ENCODE results near the gene GORASP1.

Gene GORASP1

GRCh38 chr3:39107388-39108199 lies at the start of gene GORASP1, which contains the start of gene TTC21A:
Gene GORASP1 (minus strand): TSS chr3:39107627. CDS start chr3:39107541, 86 bp downstream.
Gene TTC21A (plus strand): TSS chr3:39107680. CDS start chr3:39107838, 158 bp downstream.
- peak; percentile 88 for DNase-seq (ENCODE audit: low read depth)

GRCh38 chr3:39156421-39156820 lies 49.0 kb upstream of the GORASP1 start:
- DNase-seq (ENCODE audit: low read depth) = no peak

GRCh38 chr3:39154280-39155021 lies 47.0 kb upstream of the GORASP1 start:
- no peak for DNase-seq (ENCODE audit: low read depth)

GRCh38 chr3:39153977-39154279 lies 46.5 kb upstream of the GORASP1 start:
- no peak for DNase-seq (ENCODE audit: low read depth)

GRCh38 chr3:39150803-39151631 lies 43.6 kb upstream of the GORASP1 start:
- peak; percentile 91 for DNase-seq (ENCODE audit: low read depth)

- no peak for DNase-seq (ENCODE audit: low read depth)
These were observed 42.8 kb upstream of the GORASP1 start for GRCh38 chr3:39150148-39150802.

- no peak for DNase-seq (ENCODE audit: low read depth)
These were observed 42.2 kb upstream of the GORASP1 start for GRCh38 chr3:39149498-39150147.

GRCh38 chr3:39149059-39149455 lies 41.6 kb upstream of the GORASP1 start:
- DNase-seq (ENCODE audit: low read depth) = no peak

- no peak for DNase-seq (ENCODE audit: low read depth)
These were observed 41.1 kb upstream of the GORASP1 start for GRCh38 chr3:39148435-39149058.

- no peak for DNase-seq (ENCODE audit: low read depth)
These were observed 40.4 kb upstream of the GORASP1 start for GRCh38 chr3:39147711-39148434.

- peak; percentile 93 for DNase-seq (ENCODE audit: low read depth)
These were observed 39.5 kb upstream of the GORASP1 start for GRCh38 chr3:39146611-39147591.

- DNase-seq (ENCODE audit: low read depth) = no peak
These were observed 38.7 kb upstream of the GORASP1 start for GRCh38 chr3:39146083-39146501.

GRCh38 chr3:39144748-39145380 lies 37.4 kb upstream of the GORASP1 start:
- no peak for DNase-seq (ENCODE audit: low read depth)

GRCh38 chr3:39144095-39144747 lies 36.8 kb upstream of the GORASP1 start:
- DNase-seq (ENCODE audit: low read depth) = no peak

GRCh38 chr3:39143051-39143885 lies 35.8 kb upstream of the GORASP1 start:
- DNase-seq (ENCODE audit: low read depth) = no peak

- DNase-seq (ENCODE audit: low read depth) = no peak
These were observed 34.6 kb upstream of the GORASP1 start for GRCh38 chr3:39142067-39142466.
